Measurements from ENCODE around the gene TAGLN2. TPM values are rescaled to one million over a fixed set of nuclear protein-coding genes. Genes with fewer than 3 reads are reported as not detected.

TAGLN2 gene
- polyA plus RNA-seq, 2 donors, result 309 to 366 TPM

DNA sequence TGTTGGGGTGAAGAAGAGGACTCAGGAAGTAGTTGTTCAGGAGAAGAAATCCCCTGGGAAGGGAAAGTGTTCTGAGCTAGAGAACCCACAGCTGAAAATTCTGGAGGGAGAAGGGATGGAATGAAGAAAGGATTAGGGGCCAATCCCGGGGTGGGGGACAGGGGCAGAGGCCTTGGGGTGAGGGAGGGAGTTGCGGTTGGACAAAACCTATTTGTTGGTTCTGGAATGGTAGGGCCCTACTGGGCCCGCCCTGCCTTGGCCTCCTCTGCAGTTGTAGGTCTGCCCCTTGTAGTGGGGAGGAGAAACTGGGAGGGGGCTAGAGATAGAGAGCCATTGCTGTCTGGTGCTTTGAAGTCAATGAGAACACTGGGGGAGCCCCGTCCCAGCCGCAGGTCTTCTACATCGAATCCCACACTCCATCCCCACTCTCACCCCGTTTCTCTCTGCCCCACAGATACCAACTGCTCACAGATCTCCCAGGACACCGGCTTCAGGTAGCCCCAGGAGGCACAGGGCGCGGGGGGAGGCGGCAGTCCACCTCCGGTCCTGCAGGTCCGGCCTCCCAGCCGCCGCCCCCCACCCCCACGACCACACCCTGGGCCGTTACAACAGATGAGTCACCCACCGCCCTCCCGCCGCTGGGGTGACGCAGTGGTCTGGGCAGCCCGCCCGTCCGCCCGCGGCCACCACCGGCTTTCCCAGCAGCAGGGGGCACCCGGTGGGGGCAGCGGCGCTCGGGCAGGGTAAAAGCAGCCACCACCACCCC is 1.1 kb downstream of the TAGLN2 start:
- Histone ChIP-seq H3K9me3 (ENCODE audit: control insufficient read depth in 2 of 2, insufficient read depth in 1 of 2, low read depth in 1 of 2, low read length in 1 of 2) (no peaks in the 10 kb centered on the region), H3K36me3 (ENCODE audit: control insufficient read depth in 2 of 2, insufficient read depth in 2 of 2, low read length in 1 of 2) (peaks cover 12% of the 10 kb centered on the region in 2 donors), H3K27ac (ENCODE audit: low read depth in 2 of 2, low read length in 1 of 2) (peak overlapping the region; percentile 97 to 99), H3K4me3 (ENCODE audit: low read depth in 1 of 2, low read length in 2 of 2) (peak overlapping the region; percentile 76 to 96), H3K27me3 (ENCODE audit: control insufficient read depth in 1 of 2, insufficient read depth in 2 of 2, low read length in 2 of 2) (no peaks in the 10 kb centered on the region), H3K4me1 (ENCODE audit: control insufficient read depth in 2 of 2, insufficient read depth in 2 of 2, low read length in 1 of 2) (peaks cover 11 to 21% of the 10 kb centered on the region in 2 donors)
- WGBS, 2 donors, result 0 to 1% methylated on average over 31 of the region's 31 CpGs

- H3K4me3 ChIP-seq (ENCODE audit: low read depth in 1 of 2, low read length in 2 of 2), result peak overlapping the region; percentile 76 to 96
- peaks cover 11 to 24% of the 10 kb centered on the region in 2 donors for H3K4me1 ChIP-seq (ENCODE audit: control insufficient read depth in 2 of 2, insufficient read depth in 2 of 2, low read length in 1 of 2)
- H3K27ac ChIP-seq (ENCODE audit: low read depth in 2 of 2, low read length in 1 of 2), result peak overlapping the region; percentile 97 to 99
- no peaks in the 10 kb centered on the region for H3K27me3 ChIP-seq (ENCODE audit: control insufficient read depth in 1 of 2, insufficient read depth in 2 of 2, low read length in 2 of 2)
- peaks cover 18 to 19% of the 10 kb centered on the region in 2 donors for H3K36me3 ChIP-seq (ENCODE audit: control insufficient read depth in 2 of 2, insufficient read depth in 2 of 2, low read length in 1 of 2)
- H3K9me3 ChIP-seq (ENCODE audit: control insufficient read depth in 2 of 2, insufficient read depth in 1 of 2, low read depth in 1 of 2, low read length in 1 of 2), result no peaks in the 10 kb centered on the region
- 2 to 4% methylated on average over 20 of the region's 20 CpGs for WGBS, 2 donors
These were observed 1.9 kb downstream of the TAGLN2 start for GRCh38 chr1:159923203-159924024.

DNA sequence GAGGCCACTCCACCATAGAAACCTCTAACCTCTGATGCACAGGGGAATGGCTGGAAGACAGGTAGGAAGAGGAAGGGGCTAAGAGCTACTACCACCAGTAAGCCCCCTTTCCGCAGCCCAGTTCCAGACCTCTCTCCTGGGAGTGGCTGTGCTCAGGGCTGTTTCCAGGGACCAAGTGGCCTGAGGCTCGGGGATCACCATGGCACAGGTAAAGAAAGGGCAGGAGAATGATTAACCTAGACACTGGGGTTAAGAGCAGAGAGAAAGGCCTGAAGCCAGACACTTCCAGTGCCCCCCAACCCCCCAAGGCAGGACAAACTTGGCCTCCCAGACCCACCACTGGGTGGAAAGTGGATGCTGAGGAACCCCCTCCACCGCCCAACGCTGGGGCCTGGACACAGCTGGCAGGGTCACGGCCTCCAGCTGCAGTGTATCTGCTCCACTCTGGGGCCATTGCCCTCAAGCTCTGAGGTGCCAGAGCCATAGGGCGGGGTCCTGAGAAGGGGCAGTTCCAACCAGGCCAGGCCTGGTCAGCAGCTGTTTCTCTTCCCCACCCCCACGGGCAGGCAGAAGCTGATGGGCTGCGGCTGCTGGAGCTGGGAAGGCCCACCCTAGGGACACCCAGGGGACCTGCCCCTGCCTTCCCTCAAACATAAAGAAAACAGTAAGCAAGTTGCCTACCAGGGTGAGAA is 2.6 kb downstream of the TAGLN2 start:
- H3K27me3 ChIP-seq (ENCODE audit: control insufficient read depth in 1 of 2, insufficient read depth in 2 of 2, low read length in 2 of 2), result no peaks in the 10 kb centered on the region
- peak overlapping the region; percentile 76 to 96 for H3K4me3 ChIP-seq (ENCODE audit: low read depth in 1 of 2, low read length in 2 of 2)
- H3K9me3 ChIP-seq (ENCODE audit: control insufficient read depth in 2 of 2, insufficient read depth in 1 of 2, low read depth in 1 of 2, low read length in 1 of 2), result no peaks in the 10 kb centered on the region
- 22 to 27% methylated on average over 8 of the region's 8 CpGs for WGBS, 2 donors
- H3K27ac ChIP-seq (ENCODE audit: low read depth in 2 of 2, low read length in 1 of 2), result peak overlapping the region; percentile 97 to 99
- peaks cover 9 to 27% of the 10 kb centered on the region in 2 donors for H3K4me1 ChIP-seq (ENCODE audit: control insufficient read depth in 2 of 2, insufficient read depth in 2 of 2, low read length in 1 of 2)
- H3K36me3 ChIP-seq (ENCODE audit: control insufficient read depth in 2 of 2, insufficient read depth in 2 of 2, low read length in 1 of 2), result peaks cover 19 to 24% of the 10 kb centered on the region in 2 donors

DNA sequence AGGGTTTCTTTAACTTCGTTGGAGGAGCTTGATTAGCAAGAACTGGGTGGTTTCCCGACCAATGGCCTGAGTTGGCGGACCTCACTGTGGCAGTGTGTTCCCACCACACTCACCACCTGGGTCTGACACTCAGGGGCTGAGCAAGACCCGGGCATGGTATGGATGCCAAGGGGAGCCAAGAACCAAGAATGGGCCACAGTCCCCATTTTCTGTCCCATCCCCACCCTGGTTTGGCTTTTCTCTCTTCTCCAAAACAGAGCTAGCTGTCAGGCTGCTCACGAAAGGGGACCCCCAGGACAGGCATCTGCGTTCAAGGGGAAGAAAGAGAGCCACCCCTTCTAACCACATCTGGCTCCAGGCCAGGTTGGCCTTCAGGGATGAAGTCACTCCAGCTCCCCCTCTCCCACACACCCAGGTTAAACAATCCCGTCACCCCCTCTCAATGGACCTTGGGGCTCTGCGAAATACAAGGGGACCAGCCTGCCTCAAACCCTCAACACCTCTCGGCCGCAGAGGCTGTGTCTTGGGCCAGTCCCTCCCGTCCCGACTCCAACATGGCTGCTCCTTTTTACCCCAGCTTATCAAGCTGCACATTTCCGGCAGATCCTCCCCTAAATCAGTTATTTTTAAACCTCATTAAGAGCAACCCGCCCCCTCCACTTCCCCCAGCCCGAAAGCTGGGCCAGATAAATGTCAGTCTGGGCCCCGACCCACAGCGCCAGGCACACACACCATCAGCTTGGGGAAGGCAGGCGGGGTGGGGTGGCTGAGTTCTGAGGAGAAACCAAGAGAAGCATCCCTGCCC is 3.4 kb downstream of the TAGLN2 start:
- 37 to 44% methylated on average over 16 to 18 of the region's 18 CpGs for WGBS, 2 donors
- Histone ChIP-seq H3K9me3 (ENCODE audit: control insufficient read depth in 2 of 2, insufficient read depth in 1 of 2, low read depth in 1 of 2, low read length in 1 of 2) (no peaks in the 10 kb centered on the region), H3K27me3 (ENCODE audit: control insufficient read depth in 1 of 2, insufficient read depth in 2 of 2, low read length in 2 of 2) (no peaks in the 10 kb centered on the region), H3K27ac (ENCODE audit: low read depth in 2 of 2, low read length in 1 of 2) (peak overlapping the region; percentile 97 to 99), H3K36me3 (ENCODE audit: control insufficient read depth in 2 of 2, insufficient read depth in 2 of 2, low read length in 1 of 2) (peaks cover 19 to 27% of the 10 kb centered on the region in 2 donors), H3K4me1 (ENCODE audit: control insufficient read depth in 2 of 2, insufficient read depth in 2 of 2, low read length in 1 of 2) (peaks cover 11 to 31% of the 10 kb centered on the region in 2 donors), H3K4me3 (ENCODE audit: low read depth in 1 of 2, low read length in 2 of 2) (peak overlapping the region in 1 of 2 donors; percentile 96)

DNA sequence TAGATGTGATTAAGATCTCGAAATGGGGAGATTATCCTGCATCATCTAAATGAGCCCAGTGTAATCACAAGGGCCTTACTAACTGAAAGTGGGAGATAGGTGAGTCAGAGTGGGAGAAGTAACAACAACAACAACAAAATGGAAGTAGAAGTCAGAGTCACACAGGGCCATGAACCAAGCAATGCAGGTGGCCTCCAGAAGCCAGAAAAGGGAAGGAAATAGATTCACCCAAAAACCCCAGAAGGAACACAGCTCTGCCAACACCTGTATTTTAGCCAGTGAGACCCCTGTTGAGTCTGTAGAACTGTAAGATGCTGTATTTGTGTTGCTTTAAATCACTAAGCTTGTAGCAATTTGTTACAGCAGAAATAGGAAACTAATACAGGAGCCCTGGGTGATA is 4.1 kb downstream of the TAGLN2 start:
- Histone ChIP-seq H3K9me3 (ENCODE audit: control insufficient read depth in 2 of 2, insufficient read depth in 1 of 2, low read depth in 1 of 2, low read length in 1 of 2) (no peaks in the 10 kb centered on the region), H3K27ac (ENCODE audit: low read depth in 2 of 2, low read length in 1 of 2) (no peak overlapping the region), H3K27me3 (ENCODE audit: control insufficient read depth in 1 of 2, insufficient read depth in 2 of 2, low read length in 2 of 2) (no peaks in the 10 kb centered on the region), H3K36me3 (ENCODE audit: control insufficient read depth in 2 of 2, insufficient read depth in 2 of 2, low read length in 1 of 2) (peaks cover 19 to 27% of the 10 kb centered on the region in 2 donors), H3K4me1 (ENCODE audit: control insufficient read depth in 2 of 2, insufficient read depth in 2 of 2, low read length in 1 of 2) (peaks cover 11 to 31% of the 10 kb centered on the region in 2 donors), H3K4me3 (ENCODE audit: low read depth in 1 of 2, low read length in 2 of 2) (no peak overlapping the region)
- WGBS, 2 donors, result 35 to 36% methylated on average over 1 of the region's 1 CpG

DNA sequence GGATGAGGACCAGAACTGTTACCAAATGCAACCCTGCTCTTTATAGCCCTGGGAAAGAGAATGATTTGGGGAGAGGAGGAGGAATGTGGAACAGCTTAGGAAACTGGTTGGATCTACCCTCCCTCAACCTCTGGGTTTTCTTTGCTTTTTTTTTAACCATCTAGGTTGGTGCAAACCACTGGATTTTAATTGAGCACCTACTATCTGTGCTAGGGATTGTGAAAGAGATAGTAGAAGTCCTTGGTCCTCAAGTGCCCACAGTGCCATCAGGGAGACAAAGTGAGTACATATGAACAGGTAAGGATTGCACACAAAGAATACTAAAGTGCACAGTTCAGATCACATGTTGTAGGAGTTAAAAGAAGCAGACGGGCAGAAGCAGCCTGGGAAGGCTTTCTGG is 4.7 kb downstream of the TAGLN2 start:
- Histone ChIP-seq H3K4me3 (ENCODE audit: low read depth in 1 of 2, low read length in 2 of 2) (no peak overlapping the region), H3K9me3 (ENCODE audit: control insufficient read depth in 2 of 2, insufficient read depth in 1 of 2, low read depth in 1 of 2, low read length in 1 of 2) (no peaks in the 10 kb centered on the region), H3K36me3 (ENCODE audit: control insufficient read depth in 2 of 2, insufficient read depth in 2 of 2, low read length in 1 of 2) (peaks cover 19 to 27% of the 10 kb centered on the region in 2 donors), H3K4me1 (ENCODE audit: control insufficient read depth in 2 of 2, insufficient read depth in 2 of 2, low read length in 1 of 2) (peaks cover 11 to 27% of the 10 kb centered on the region in 2 donors), H3K27ac (ENCODE audit: low read depth in 2 of 2, low read length in 1 of 2) (no peak overlapping the region), H3K27me3 (ENCODE audit: control insufficient read depth in 1 of 2, insufficient read depth in 2 of 2, low read length in 2 of 2) (no peaks in the 10 kb centered on the region)
- 64 to 70% methylated on average over 1 of the region's 1 CpG for WGBS, 2 donors

GRCh38 chr1:159920202-159920601 is 5.1 kb downstream of the TAGLN2 start:
- WGBS, 2 donors, result 84 to 88% methylated on average over 10 of the region's 10 CpGs
- H3K9me3 ChIP-seq (ENCODE audit: control insufficient read depth in 2 of 2, insufficient read depth in 1 of 2, low read depth in 1 of 2, low read length in 1 of 2), result no peaks in the 10 kb centered on the region
- H3K27ac ChIP-seq (ENCODE audit: low read depth in 2 of 2, low read length in 1 of 2), result peak overlapping the region in 1 of 2 donors; percentile 13
- H3K36me3 ChIP-seq (ENCODE audit: control insufficient read depth in 2 of 2, insufficient read depth in 2 of 2, low read length in 1 of 2), result peaks cover 19 to 27% of the 10 kb centered on the region in 2 donors
- peaks cover 11 to 31% of the 10 kb centered on the region in 2 donors for H3K4me1 ChIP-seq (ENCODE audit: control insufficient read depth in 2 of 2, insufficient read depth in 2 of 2, low read length in 1 of 2)
- H3K4me3 ChIP-seq (ENCODE audit: low read depth in 1 of 2, low read length in 2 of 2), result no peak overlapping the region
- H3K27me3 ChIP-seq (ENCODE audit: control insufficient read depth in 1 of 2, insufficient read depth in 2 of 2, low read length in 2 of 2), result no peaks in the 10 kb centered on the region

DNA sequence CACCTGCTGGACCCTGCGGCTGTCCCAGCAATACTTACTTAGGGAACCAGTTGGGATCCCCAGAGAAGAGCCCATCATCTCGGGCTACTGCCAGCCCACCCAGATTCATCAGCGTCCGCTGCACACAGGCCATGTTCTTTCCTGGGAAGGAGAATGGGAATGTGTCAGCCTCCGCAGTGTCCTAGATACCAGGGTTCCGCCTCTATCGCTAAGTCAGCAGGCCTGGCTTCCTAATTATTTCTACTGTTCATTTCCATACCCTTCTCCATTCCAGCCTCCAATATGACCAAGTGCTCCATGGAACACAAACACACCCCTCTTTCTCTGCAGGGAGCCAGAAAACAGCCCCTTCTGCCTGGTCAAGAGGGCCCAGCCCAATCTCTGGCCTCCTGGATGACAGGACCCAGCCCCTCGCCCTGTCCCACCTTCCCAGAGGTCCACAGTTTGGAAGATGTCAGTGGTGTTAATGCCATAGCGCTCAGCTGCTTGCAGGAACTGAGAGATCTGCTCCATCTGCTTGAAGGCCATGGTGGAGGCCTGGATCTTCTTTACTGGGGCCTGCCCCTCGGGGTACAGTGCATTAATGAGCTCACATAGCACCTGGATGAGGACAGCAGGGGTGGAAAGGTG is 6.0 kb downstream of the TAGLN2 start:
- Histone ChIP-seq H3K9me3 (ENCODE audit: control insufficient read depth in 2 of 2, insufficient read depth in 1 of 2, low read depth in 1 of 2, low read length in 1 of 2) (no peaks in the 10 kb centered on the region), H3K27ac (ENCODE audit: low read depth in 2 of 2, low read length in 1 of 2) (no peak overlapping the region), H3K4me3 (ENCODE audit: low read depth in 1 of 2, low read length in 2 of 2) (no peak overlapping the region), H3K36me3 (ENCODE audit: control insufficient read depth in 2 of 2, insufficient read depth in 2 of 2, low read length in 1 of 2) (peaks cover 19 to 27% of the 10 kb centered on the region in 2 donors), H3K4me1 (ENCODE audit: control insufficient read depth in 2 of 2, insufficient read depth in 2 of 2, low read length in 1 of 2) (peaks cover 11 to 31% of the 10 kb centered on the region in 2 donors), H3K27me3 (ENCODE audit: control insufficient read depth in 1 of 2, insufficient read depth in 2 of 2, low read length in 2 of 2) (no peaks in the 10 kb centered on the region)
- WGBS, 2 donors, result 92 to 93% methylated on average over 10 of the region's 10 CpGs
